ENCODE results near the gene TMEM52B. TPM values are rescaled to one million over a fixed set of nuclear protein-coding genes. Genes with fewer than 3 reads are reported as not detected.

TMEM52B gene
- total and polyA plus RNA-seq, 7 donors, result not detected

DNA sequence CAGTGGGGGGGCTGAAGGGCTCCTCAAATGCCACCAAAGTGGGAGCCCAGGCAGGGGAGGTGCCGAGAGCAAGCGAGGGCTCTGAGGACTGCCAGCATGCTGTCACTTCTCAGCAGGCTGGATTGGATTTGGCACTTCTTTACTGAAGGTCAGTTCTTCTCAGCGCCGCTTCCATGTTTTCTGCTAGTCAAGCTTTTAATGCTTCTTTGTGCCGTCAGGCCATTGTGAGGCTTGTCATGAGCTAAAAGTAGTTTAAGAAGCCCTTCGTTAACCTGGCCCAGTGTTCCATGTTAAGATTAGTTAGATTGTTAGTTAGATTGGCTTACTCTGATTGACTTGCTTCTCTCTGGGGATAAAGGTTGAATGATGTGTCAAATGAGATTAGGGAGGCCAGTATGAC lies 47.3 kb downstream of the TMEM52B start:
- intact Hi-C loops (cut with DNase I), result loop anchor here in 1 of 2 donors (10.0 kb wide), 1 partner anchor 139 kb away; no protein-coding TSS in a partner anchor
- Histone ChIP-seq H3K4me1 (peaks cover 3% of the 10 kb centered on the region), H3K9me3 (no peaks in the 10 kb centered on the region), H3K36me3 (ENCODE audit: insufficient read depth in 1 of 2, low read depth in 1 of 2) (peaks cover 12 to 33% of the 10 kb centered on the region in 2 donors), H3K27ac (no peak overlapping the region), H3K4me3 (no peak overlapping the region), H3K27me3 (ENCODE audit: insufficient read depth in 3 of 3, low read length in 2 of 3) (no peaks in the 10 kb centered on the region)
- DNase-seq (no peak), ATAC-seq (peak; percentile 17 to 55 (median 40))
- WGBS, 3 donors, result 84 to 92% (median 86%) methylated on average over 4 to 6 of the region's 6 CpGs
- TF ChIP-seq, protein P1, sequence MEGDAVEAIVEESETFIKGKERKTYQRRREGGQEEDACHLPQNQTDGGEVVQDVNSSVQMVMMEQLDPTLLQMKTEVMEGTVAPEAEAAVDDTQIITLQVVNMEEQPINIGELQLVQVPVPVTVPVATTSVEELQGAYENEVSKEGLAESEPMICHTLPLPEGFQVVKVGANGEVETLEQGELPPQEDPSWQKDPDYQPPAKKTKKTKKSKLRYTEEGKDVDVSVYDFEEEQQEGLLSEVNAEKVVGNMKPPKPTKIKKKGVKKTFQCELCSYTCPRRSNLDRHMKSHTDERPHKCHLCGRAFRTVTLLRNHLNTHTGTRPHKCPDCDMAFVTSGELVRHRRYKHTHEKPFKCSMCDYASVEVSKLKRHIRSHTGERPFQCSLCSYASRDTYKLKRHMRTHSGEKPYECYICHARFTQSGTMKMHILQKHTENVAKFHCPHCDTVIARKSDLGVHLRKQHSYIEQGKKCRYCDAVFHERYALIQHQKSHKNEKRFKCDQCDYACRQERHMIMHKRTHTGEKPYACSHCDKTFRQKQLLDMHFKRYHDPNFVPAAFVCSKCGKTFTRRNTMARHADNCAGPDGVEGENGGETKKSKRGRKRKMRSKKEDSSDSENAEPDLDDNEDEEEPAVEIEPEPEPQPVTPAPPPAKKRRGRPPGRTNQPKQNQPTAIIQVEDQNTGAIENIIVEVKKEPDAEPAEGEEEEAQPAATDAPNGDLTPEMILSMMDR (IDR thresholded peaks at IDR 0.05), result no peak

DNA sequence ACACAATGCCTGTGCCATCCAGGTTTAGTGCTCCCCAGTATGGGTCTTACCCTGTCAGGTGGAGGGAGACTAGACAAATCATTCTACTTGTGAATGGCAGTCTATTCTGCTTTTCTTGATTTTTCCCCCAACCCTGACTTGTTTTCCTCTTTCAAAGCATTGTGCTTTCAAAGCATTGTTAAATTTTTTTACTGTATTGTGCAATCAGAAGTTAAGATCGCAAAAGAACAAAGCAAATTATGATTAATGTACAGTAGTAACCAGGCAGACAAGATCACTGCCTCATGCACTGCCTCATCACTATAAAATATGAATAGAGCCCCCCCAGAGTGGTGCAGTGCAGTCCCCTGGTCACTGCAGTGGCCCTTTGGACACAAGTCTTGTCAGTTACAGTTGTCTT lies 47.9 kb downstream of the TMEM52B start:
- TF ChIP-seq, protein P1 (IDR thresholded peaks at IDR 0.05), result no peak
- no peak overlapping the region for H3K4me3 ChIP-seq
- peak in 3 of 4 donors; percentile 32 to 43 (median 32) for ATAC-seq
- H3K27ac ChIP-seq, result no peak overlapping the region
- H3K4me1 ChIP-seq, result no peaks in the 10 kb centered on the region
- peaks cover 7 to 26% of the 10 kb centered on the region in 2 donors for H3K36me3 ChIP-seq (ENCODE audit: insufficient read depth in 1 of 2, low read depth in 1 of 2)
- H3K27me3 ChIP-seq (ENCODE audit: insufficient read depth in 3 of 3, low read length in 2 of 3), result no peaks in the 10 kb centered on the region
- DNase-seq, result no peak
- H3K9me3 ChIP-seq, result no peaks in the 10 kb centered on the region
- 82 to 91% (median 85%) methylated on average over 1 of the region's 1 CpG for WGBS, 3 donors
- intact Hi-C loops (cut with DNase I), result loop anchor here in 1 of 2 donors (10.0 kb wide), 1 partner anchor 138 kb away; no protein-coding TSS in a partner anchor

DNA sequence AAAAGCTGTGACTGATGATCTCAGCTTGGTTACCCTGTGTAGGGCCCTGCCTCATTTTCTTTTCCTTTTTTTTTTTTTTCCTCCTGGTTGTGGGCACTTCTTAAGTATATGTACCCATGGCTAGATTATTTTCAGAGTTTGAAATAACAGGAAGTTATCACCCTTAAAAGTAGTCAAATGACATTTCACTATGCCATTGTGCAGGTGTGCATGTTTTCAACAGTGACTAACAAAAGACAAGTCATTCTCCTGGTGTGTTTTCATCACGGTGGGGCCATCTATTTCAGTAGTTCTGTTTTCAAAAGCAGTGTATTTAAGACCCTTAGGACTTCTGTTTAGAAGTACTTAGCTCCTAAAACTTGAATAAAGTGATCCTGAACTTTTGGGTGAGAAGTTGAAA lies 48.8 kb downstream of the TMEM52B start:
- TF ChIP-seq, protein P1 (IDR thresholded peaks at IDR 0.05), result no peak
- Histone ChIP-seq H3K27me3 (ENCODE audit: insufficient read depth in 3 of 3, low read length in 2 of 3) (no peaks in the 10 kb centered on the region), H3K4me1 (no peaks in the 10 kb centered on the region), H3K4me3 (no peak overlapping the region), H3K27ac (no peak overlapping the region), H3K9me3 (no peaks in the 10 kb centered on the region), H3K36me3 (ENCODE audit: insufficient read depth in 1 of 2, low read depth in 1 of 2) (peaks cover 0 to 17% of the 10 kb centered on the region in 2 donors)
- 68 to 72% (median 70%) methylated on average over 1 of the region's 1 CpG for WGBS, 3 donors
- intact Hi-C loops (cut with DNase I), result loop anchor here in 1 of 2 donors (10.0 kb wide), 1 partner anchor 137 kb away; no protein-coding TSS in a partner anchor
- no peak for DNase-seq
- ATAC-seq, result no peak

DNA sequence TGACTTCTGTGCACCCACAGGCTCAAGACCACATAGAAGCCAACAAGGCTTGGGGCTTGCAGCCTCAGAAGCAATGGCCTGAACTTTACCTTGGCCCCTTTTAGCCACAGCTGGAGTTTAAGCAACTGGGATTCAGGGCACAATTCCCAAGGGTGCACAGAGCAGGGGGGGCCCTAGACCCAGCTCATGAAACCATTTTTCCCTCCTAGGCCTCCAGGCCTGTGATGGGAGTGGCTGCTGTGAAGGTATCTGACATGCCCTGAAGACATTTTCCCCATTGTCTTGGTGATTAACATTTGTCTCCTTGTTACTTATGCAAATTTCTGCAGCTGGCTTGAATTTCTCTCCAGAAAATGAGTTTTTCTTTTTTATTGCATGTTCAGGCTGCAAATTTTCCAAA lies 55.7 kb downstream of the TMEM52B start:
- no peak overlapping the region for H3K27ac ChIP-seq
- intact Hi-C loops (cut with DNase I), result loop anchor here in 1 of 2 donors (2.0 to 10.0 kb wide), 2 partner anchors 328 to 440 kb away; partner anchors contain the start of gene STYK1
- no peaks in the 10 kb centered on the region for H3K9me3 ChIP-seq
- no peak overlapping the region for H3K4me3 ChIP-seq
- no peaks in the 10 kb centered on the region for H3K36me3 ChIP-seq (ENCODE audit: insufficient read depth in 1 of 2, low read depth in 1 of 2)
- no peaks in the 10 kb centered on the region for H3K4me1 ChIP-seq
- DNase-seq (no peak), ATAC-seq (no peak)
- TF ChIP-seq, protein P1 (IDR thresholded peaks at IDR 0.05), result no peak
- no peaks in the 10 kb centered on the region for H3K27me3 ChIP-seq (ENCODE audit: insufficient read depth in 3 of 3, low read length in 2 of 3)

All from psoas muscle (tissue), 8 donors.